ENCODE data around the gene CISH. TPM values are rescaled to one million over a fixed set of nuclear protein-coding genes. Genes with fewer than 3 reads are reported as not detected.
A peak's percentile ranks its signal among the peaks of the same experiment; 100 is the strongest.

The CISH gene
- total RNA-seq, 1 donor from 2014 or later, result 6.1 TPM

DNA sequence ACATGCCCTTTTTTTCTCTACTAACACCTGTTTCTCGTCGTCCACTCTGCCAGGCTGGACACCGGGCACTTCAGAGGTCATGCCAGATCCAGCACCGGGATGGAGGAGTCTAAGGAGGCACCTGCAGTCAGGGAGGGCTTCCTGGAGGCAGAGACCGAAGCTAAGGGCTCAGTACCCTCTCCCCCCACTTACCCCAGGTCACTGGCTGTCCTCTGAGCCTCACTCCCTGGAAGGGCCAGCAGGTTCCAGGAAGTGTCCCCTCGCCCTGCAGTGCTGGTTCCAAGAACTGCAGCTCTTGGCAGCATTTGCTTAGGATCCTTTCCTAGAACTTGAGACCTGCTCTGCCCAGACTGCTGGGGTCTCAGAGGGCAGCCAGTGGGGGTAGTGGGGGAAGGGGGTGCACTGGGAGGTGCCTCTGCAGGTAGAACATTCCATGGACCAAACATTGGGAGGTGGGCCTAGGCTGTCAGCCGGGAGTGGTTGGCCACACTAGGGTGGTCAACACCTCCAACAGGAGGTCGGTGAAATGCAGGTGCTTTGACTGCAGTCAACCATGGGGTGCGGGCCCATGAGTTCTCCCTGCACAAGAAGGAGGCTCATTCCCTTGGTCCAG, 11.3 kb downstream of the CISH start:
- no peaks in the 10 kb centered on the region for H3K9me3 ChIP-seq
- H3K4me3 ChIP-seq, result no peak overlapping the region
- no peak for TF ChIP-seq CTCF (IDR thresholded peaks at IDR 0.05)
- no peaks in the 10 kb centered on the region for H3K27me3 ChIP-seq
- peak overlapping the region; percentile 94 to 98 for H3K27ac ChIP-seq
- H3K36me3 ChIP-seq, result no peaks in the 10 kb centered on the region
- intact Hi-C loops (cut with DNase I), result loop anchor here (2.0 to 5.0 kb wide), 2 partner anchors 17 to 248 kb away; partner anchors contain the start of genes CYB561D2, MAPKAPK3 and NPRL2
- peaks cover 20 to 29% of the 10 kb centered on the region in 2 donors for H3K4me1 ChIP-seq
- DNase-seq (ENCODE audit: low spot score in 2 of 2), result no peak

DNA sequence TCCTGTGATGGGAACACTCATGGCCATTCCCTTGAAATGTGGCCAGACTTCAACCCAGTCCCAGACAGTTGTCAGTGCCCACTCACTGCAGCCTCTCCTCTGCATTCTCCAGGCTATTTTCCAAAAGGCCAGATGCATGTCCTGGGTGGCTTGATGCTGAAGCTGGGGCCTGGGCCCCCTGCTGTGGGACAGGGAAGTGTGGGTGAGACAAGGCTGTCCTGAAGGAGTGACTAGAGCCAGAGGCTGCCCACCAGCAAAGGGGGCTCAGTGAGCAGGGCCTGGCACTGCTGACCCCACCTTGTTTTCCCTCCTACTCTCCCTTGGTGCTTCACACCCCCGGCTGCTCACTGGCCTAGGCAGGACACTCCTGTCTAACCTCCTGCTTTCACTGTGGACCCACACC, 11.9 kb downstream of the CISH start:
- H3K27me3 ChIP-seq, result no peaks in the 10 kb centered on the region
- no peaks in the 10 kb centered on the region for H3K36me3 ChIP-seq
- H3K4me3 ChIP-seq, result no peak overlapping the region
- no peak for DNase-seq (ENCODE audit: low spot score in 2 of 2)
- peaks cover 16 to 29% of the 10 kb centered on the region in 2 donors for H3K4me1 ChIP-seq
- TF ChIP-seq CTCF (IDR thresholded peaks at IDR 0.05), result no peak
- H3K27ac ChIP-seq, result peak overlapping the region; percentile 94 to 98
- intact Hi-C loops (cut with DNase I), result loop anchor here (2.0 to 5.0 kb wide), 2 partner anchors 17 to 247 kb away; partner anchors contain the start of genes CYB561D2, MAPKAPK3 and NPRL2
- no peaks in the 10 kb centered on the region for H3K9me3 ChIP-seq

DNA sequence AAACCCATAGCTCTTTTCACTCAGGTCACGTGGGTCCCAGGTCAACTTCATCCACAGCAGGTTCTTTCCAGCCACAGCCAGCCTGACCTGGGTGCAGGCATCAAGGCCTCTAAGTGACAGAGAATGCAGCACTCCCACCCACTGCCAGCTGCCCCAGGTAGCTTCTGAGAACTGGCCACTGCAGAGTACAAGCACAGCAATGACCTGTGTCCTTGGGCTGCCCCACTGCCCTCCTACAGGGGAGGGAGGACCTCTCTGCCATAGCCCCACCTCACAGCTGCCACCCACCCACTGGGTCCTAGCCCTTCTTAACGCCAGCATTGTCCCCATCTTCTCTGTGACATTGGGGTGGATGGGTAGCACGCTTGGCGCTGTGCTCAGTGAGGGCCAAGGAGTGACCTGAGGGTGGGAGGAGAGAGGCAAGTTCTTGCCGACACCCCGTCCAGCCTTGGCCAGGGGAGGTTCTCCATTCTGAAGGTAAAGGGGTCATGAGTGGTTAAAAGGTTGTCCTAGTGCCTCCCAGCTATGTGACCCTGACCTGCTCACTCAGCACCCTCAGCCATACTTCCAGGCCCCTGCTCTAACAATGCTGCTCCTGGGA, 12.4 kb downstream of the CISH start:
- intact Hi-C loops (cut with DNase I), result no loop called here
- no peak for DNase-seq (ENCODE audit: low spot score in 2 of 2)

DNA sequence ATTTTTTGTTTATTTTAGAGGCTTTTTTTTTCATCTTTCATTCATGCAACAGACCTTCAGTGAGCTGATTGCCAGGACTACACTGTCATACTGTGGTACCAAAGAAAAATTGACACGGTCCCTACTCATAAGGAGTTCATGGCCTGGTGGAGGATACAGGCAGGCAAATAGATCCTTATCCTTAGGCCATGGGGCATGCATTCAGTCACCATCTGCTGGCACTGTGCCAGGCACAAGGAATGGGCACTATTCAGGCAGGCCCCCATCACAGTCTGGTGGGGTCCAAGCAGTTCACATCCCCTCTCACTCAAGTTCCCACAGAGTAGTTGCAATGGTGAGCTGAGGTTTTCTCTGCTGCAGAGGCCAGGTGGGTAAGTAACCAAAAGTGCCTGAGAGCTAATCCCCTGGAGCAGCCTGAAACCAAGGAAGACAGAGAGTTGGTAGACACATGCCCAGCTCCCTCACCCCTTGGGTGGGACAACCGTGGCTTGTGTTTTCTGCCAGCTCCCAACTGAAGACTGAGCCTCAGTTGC, 17.3 kb downstream of the CISH start:
- Histone ChIP-seq H3K4me1 (peaks cover 0 to 4% of the 10 kb centered on the region in 2 donors), H3K27ac (no peak overlapping the region), H3K9me3 (no peaks in the 10 kb centered on the region), H3K36me3 (no peaks in the 10 kb centered on the region), H3K4me3 (no peak overlapping the region), H3K27me3 (no peaks in the 10 kb centered on the region)
- intact Hi-C loops (cut with DNase I), result no loop called here
- TF ChIP-seq CTCF (IDR thresholded peaks at IDR 0.05), result no peak
- DNase-seq (ENCODE audit: low spot score in 2 of 2), result no peak

More for the DNA sequence above, 12.4 kb downstream of the CISH start:
- H3K4me3 ChIP-seq, result no peak overlapping the region
- no peaks in the 10 kb centered on the region for H3K27me3 ChIP-seq
- H3K4me1 ChIP-seq, result peaks cover 16 to 29% of the 10 kb centered on the region in 2 donors
- no peak for TF ChIP-seq CTCF (IDR thresholded peaks at IDR 0.05)
- peak overlapping the region; percentile 94 to 98 for H3K27ac ChIP-seq
- H3K9me3 ChIP-seq, result no peaks in the 10 kb centered on the region
- H3K36me3 ChIP-seq, result no peaks in the 10 kb centered on the region

DNA sequence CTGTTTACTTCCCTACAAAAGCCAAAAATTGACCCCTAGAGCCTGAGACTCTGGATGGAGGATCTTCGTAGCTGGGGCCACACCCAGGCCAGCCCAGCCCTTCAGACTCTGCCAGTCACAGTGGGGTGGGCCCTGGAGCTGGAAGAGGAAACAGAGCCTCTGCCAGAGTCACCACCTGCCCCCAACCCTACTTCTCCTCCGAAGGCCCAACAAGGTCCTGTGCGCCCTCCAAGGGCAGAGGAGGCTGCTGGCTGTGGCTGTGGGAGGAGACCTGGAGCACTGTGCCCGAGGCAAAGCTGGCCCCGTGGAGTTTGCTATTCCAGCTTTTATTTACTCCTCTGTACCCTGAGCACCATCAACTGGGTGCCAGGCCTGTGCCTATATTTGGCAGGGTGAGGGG, 19.0 kb downstream of the CISH start:
- intact Hi-C loops (cut with DNase I), result no loop called here
- Histone ChIP-seq H3K4me1 (peaks cover 0 to 8% of the 10 kb centered on the region in 2 donors), H3K27me3 (no peaks in the 10 kb centered on the region), H3K36me3 (no peaks in the 10 kb centered on the region), H3K27ac (no peak overlapping the region), H3K4me3 (no peak overlapping the region), H3K9me3 (no peaks in the 10 kb centered on the region)
- TF ChIP-seq CTCF (IDR thresholded peaks at IDR 0.05), result no peak
- no peak for DNase-seq (ENCODE audit: low spot score in 2 of 2)
